Tibial nerve (tissue), 4 donors: ENCODE data around the gene RBM15B. TPM values are rescaled to one million over a fixed set of nuclear protein-coding genes. Genes with fewer than 3 reads are reported as not detected.

Source experiments
- DNase-seq, 2 donors: peaks; one replicate each; pipeline ENCODE4 v3.0.0-alpha.2; 2019; ENCODE audit warnings: low spot score in 2 of 2
- H3K27ac ChIP-seq, 4 donors: fragments of 200-600 bp; sonication (generic) in 3 of 4; one replicate each; pipeline ENCODE4 v1.5.1; 2017 to 2019; ENCODE audit warnings: mild to moderate bottlenecking in 1 of 4
- H3K27me3 ChIP-seq, 2 donors: fragments of 200-600 bp; sonication (generic) in 1 of 2; one replicate each; pipeline versions ENCODE4 v1.5.1 to v1.6.0; 2017 to 2019
- H3K36me3 ChIP-seq, 3 donors: fragments of 200-600 bp; sonication (generic); one replicate each; pipeline ENCODE4 v1.5.1; 2018 to 2019
- H3K4me1 ChIP-seq, 4 donors: fragments of 200-600 bp; sonication (generic) in 3 of 4; one replicate each; pipeline ENCODE4 v1.5.1; 2017 to 2019
- H3K4me3 ChIP-seq, 4 donors: fragments of 200-600 bp; sonication (generic) in 3 of 4; one replicate each; pipeline ENCODE4 v1.5.1; 2017 to 2019; ENCODE audit warnings: mild to moderate bottlenecking in 1 of 4, moderate library complexity in 1 of 4
- H3K9me3 ChIP-seq, 4 donors: fragments of 200-600 bp; sonication (generic) in 3 of 4; one replicate each; pipeline ENCODE4 v1.5.1; 2017 to 2019
- EP300 ChIP-seq, 2 donors: sonication (generic); formaldehyde crosslinking; IDR thresholded peaks; one replicate each; pipeline ENCODE4 v1.6.1; 2017; ENCODE audit warnings: antibody characterized with exemption in 2 of 2, mild to moderate bottlenecking in 1 of 2
- POLR2A ChIP-seq, 2 donors: fragments of 450-650 bp; IDR thresholded peaks; one replicate each; pipeline ENCODE4 v1.6.1; 2017; ENCODE audit warnings: antibody characterized with exemption in 2 of 2, mild to moderate bottlenecking in 2 of 2, moderate library complexity in 2 of 2
- WGBS, 2 donors: methylation state at CpG; one replicate each; pipeline ENCODE4 v1.1.5; 2018; 5-methylcytosine and 5-hydroxymethylcytosine counted together
- total RNA-seq, 4 donors: library from RNA; depleted of rRNA; stranded (reverse); fragments of >200 nt; gene quantifications; one replicate each; pipeline ENCODE4 v1.1.0, GENCODE V29; 2016
- TF ChIP-seq, protein P1 (sequence below), 5 experiments: fragments of 200-600 bp in 3 of 5; fragments of 450-650 bp in 2 of 5; sonication (generic) in 3 of 5; IDR thresholded peaks; one replicate each; pipeline ENCODE4 v1.5.1; 2016 to 2019; ENCODE audit warnings: antibody characterized with exemption in 5 of 5, mild to moderate bottlenecking in 3 of 5, moderate library complexity in 2 of 5

RBM15B gene, protein sequence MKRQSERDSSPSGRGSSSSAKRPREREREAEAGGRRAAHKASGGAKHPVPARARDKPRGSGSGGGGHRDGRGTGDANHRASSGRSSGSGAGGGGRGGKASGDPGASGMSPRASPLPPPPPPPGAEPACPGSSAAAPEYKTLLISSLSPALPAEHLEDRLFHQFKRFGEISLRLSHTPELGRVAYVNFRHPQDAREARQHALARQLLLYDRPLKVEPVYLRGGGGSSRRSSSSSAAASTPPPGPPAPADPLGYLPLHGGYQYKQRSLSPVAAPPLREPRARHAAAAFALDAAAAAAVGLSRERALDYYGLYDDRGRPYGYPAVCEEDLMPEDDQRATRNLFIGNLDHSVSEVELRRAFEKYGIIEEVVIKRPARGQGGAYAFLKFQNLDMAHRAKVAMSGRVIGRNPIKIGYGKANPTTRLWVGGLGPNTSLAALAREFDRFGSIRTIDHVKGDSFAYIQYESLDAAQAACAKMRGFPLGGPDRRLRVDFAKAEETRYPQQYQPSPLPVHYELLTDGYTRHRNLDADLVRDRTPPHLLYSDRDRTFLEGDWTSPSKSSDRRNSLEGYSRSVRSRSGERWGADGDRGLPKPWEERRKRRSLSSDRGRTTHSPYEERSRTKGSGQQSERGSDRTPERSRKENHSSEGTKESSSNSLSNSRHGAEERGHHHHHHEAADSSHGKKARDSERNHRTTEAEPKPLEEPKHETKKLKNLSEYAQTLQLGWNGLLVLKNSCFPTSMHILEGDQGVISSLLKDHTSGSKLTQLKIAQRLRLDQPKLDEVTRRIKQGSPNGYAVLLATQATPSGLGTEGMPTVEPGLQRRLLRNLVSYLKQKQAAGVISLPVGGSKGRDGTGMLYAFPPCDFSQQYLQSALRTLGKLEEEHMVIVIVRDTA
- total RNA-seq: 10 to 100 TPM; 22.6 to 32.4 (median 26.0) TPM

DNA sequence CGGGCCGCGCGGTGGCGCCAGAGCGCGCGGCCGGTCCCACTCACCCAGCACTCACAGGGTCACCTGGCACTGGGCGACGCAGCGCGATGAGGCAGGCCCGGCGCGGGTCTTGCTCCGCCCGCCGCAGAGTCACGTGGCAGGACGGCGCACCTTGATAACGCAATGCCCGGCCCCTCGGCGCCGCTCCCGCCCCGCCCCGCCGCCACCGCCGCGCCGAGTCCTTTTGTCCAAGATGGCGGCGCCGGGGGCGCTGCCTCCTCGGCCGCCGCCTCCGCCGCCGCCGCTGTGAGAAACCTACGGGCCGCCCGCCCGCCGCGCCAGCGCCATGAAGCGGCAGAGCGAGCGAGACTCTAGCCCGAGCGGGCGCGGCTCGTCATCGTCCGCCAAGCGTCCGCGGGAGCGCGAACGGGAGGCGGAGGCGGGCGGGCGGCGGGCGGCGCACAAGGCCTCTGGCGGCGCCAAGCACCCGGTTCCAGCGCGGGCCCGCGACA lies at the start of gene RBM15B:
Gene RBM15B (plus strand): TSS at position 211 of the 491 bp plus-strand sequence. CDS start 115 bp downstream, at position 326.
- DNase-seq: peak; percentile 92 to 97
- Histone ChIP-seq H3K4me1 (peaks cover 0 to 81% (median 33%) of the 10 kb centered on the region in 4 donors), H3K27ac (peak within 1 kb of the TSS; percentile 71 to 92 (median 87)), H3K9me3 (no peaks in the 10 kb centered on the region), H3K4me3 (peak within 1 kb of the TSS; percentile 56 to 76 (median 70)), H3K27me3 (no peaks in the 10 kb centered on the region), H3K36me3 (peaks cover 0 to 79% (median 15%) of the 10 kb centered on the region in 3 donors)
- WGBS, 2 donors: 1% methylated on average over 21 of the region's 83 CpGs; no CpG with 5 or more reads in 1 of the 2 donors
- TF ChIP-seq, protein P1, sequence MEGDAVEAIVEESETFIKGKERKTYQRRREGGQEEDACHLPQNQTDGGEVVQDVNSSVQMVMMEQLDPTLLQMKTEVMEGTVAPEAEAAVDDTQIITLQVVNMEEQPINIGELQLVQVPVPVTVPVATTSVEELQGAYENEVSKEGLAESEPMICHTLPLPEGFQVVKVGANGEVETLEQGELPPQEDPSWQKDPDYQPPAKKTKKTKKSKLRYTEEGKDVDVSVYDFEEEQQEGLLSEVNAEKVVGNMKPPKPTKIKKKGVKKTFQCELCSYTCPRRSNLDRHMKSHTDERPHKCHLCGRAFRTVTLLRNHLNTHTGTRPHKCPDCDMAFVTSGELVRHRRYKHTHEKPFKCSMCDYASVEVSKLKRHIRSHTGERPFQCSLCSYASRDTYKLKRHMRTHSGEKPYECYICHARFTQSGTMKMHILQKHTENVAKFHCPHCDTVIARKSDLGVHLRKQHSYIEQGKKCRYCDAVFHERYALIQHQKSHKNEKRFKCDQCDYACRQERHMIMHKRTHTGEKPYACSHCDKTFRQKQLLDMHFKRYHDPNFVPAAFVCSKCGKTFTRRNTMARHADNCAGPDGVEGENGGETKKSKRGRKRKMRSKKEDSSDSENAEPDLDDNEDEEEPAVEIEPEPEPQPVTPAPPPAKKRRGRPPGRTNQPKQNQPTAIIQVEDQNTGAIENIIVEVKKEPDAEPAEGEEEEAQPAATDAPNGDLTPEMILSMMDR (IDR thresholded peaks at IDR 0.05): peak; percentile 92 to 97 (median 94)
- TF ChIP-seq POLR2A (IDR thresholded peaks at IDR 0.05) (peak in 1 of 2 donors; percentile 55), EP300 (IDR thresholded peaks at IDR 0.05) (peak; percentile 51 to 85)

DNA sequence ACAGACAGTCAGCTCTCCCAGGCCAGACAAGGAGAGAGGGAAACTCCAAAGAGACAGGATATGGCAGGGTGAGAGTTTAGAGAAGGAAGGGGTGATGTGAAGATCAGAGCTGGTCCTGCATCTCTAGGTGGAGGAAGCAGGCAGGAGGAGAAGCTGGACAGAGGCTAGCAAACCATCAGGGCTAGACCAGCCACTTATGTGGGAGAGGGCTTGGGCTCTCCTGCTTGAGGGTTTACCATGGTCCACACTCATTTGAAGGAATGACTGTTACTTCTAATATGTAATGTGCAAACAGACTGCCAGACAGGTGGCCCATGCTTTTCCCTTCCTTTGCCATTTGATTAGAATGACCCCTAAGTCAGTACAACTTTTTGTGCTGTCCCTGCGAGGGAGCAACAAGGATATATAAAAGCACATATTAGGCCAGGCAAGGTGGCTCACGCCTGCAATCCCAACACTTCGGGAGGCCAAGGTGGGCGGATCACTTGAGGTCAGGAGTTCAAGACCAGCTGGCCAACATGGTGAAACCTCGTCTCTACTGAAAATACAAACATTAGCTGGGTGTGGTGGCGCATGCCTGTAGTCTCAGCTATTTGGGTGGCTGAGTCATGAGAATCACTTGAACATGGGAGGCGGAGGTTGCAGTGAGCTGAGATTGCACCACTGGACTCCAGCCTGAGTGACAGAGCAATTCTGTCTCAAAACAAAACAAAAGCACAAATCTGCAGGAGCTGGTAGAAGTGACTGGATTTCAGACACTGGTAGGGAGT lies 47.0 kb upstream of the RBM15B start:
- Histone ChIP-seq H3K36me3 (no peaks in the 10 kb centered on the region), H3K9me3 (no peaks in the 10 kb centered on the region), H3K27me3 (no peaks in the 10 kb centered on the region), H3K4me3 (no peak overlapping the region), H3K27ac (peak overlapping the region in 1 of 4 donors; percentile 10), H3K4me1 (peaks cover 0 to 23% (median 5%) of the 10 kb centered on the region in 4 donors)
- TF ChIP-seq POLR2A (IDR thresholded peaks at IDR 0.05): no peak
- TF ChIP-seq EP300 (IDR thresholded peaks at IDR 0.05): no peak
- TF ChIP-seq, protein P1 (IDR thresholded peaks at IDR 0.05): no peak
- peak in 1 of 2 donors; percentile 7 for DNase-seq
- 66 to 80% methylated on average over 7 of the region's 7 CpGs for WGBS, 2 donors

DNA sequence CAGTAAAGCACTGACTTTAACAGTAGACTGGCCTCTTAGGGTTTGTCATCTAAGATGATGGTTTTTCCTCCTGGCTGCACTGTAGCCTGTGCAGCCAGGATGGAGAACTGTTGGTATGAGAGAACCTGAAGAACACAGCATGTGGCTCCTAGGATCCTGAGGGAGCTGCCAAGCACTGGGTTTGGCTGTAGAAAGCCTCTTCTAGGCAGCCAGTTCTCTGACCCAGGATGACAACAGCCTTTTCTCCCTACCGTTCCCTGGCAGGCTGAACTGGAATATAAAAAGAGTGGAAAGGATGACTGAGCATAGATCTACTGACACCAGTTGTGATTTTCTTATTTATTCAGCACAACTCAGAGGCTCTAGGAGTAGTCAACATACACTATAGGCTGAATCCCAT lies 40.3 kb upstream of the RBM15B start:
- no peak overlapping the region for H3K4me3 ChIP-seq
- H3K27ac ChIP-seq: no peak overlapping the region
- H3K27me3 ChIP-seq: no peaks in the 10 kb centered on the region
- H3K4me1 ChIP-seq: no peaks in the 10 kb centered on the region
- TF ChIP-seq EP300 (IDR thresholded peaks at IDR 0.05): no peak
- TF ChIP-seq POLR2A (IDR thresholded peaks at IDR 0.05): no peak
- TF ChIP-seq, protein P1 (IDR thresholded peaks at IDR 0.05): no peak
- H3K36me3 ChIP-seq: no peaks in the 10 kb centered on the region
- 71 to 89% methylated on average over 1 of the region's 1 CpG for WGBS, 2 donors
- no peaks in the 10 kb centered on the region for H3K9me3 ChIP-seq
- DNase-seq: no peak

DNA sequence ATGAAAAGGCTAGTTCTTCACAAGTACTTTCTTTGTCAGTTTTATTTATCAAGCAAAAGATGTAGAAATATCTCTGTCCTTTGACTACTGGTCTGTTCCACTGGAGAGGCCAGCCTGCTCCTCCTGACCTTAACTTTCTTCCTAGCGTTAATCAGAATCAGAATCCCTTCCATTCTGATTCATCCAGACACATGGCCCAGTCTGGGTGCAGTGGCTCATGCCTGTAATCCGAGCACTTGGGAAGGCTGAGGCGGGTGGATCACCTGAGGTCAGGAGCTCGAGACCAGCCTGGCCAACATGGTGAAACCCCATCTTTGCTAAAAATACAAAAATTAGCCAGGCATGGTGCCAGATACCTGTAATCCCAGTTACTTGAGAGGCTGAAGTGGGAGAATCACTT lies 38.0 kb upstream of the RBM15B start:
- TF ChIP-seq, protein P1 (IDR thresholded peaks at IDR 0.05): no peak
- TF ChIP-seq EP300 (IDR thresholded peaks at IDR 0.05) (no peak), POLR2A (IDR thresholded peaks at IDR 0.05) (no peak)

More for the DNA sequence above, 38.0 kb upstream of the RBM15B start:
- 72 to 79% methylated on average over 4 of the region's 4 CpGs for WGBS, 2 donors
- no peaks in the 10 kb centered on the region for H3K4me1 ChIP-seq
- no peaks in the 10 kb centered on the region for H3K36me3 ChIP-seq
- no peak overlapping the region for H3K27ac ChIP-seq
- H3K4me3 ChIP-seq: no peak overlapping the region
- DNase-seq: no peak
- no peaks in the 10 kb centered on the region for H3K9me3 ChIP-seq
- H3K27me3 ChIP-seq: no peaks in the 10 kb centered on the region
